Heart left ventricle (tissue), 13 donors: ENCODE measurements around the gene STK32C.

ENCODE experiments used
- CTCF ChIP-seq, 12 donors: fragments of 200-600 bp; sonication (generic) in 4 of 12; IDR thresholded peaks; one replicate each; pipeline versions ENCODE4 v1.5.0 to v1.8.0; 2018 to 2022; ENCODE audit warnings: antibody characterized with exemption in 12 of 12, mild to moderate bottlenecking in 5 of 12
- POLR2A ChIP-seq, 2 donors: fragments of 450-650 bp; IDR thresholded peaks; one replicate each; pipeline ENCODE4 v1.6.1; 2017; ENCODE audit warnings: antibody characterized with exemption in 2 of 2, mild to moderate bottlenecking in 2 of 2, moderate library complexity in 2 of 2
- donor health status: ischemic (EF 13 %, LVEDD 7.1; RV severe dilation, severe dysfunction).
- donor health status: DM: no; HTN: yes; CAD: no.
- donor health status: DM: no; HTN: no; CAD: no.
- donor health status: ischemic (EF 25% LVEDD 6.9; RV normal size, moderate dysfunction).
- donor health status: ischemic (EF 25% LVEDD 5.7; RV mildly dilated, moderate dysfunction).
- donor health status: ischemic (EF 35%, LVEDD 5.7; RV mildly dilated, moderate dysfunction).
- donor health status: nonischemic (EF 11% LVEDD 7.7; RV severe dilation, severe dysfunction).
- donor health status: DM: yes; HTN: yes; CAD: no.
- donor health status: PGD.
- donor health status: ischemic (EF 29% LVEDD 5.4; RV normal size, mild dysfunction).
- donor health status: nonischemic (EF 23%, LVEDD 6.1; RV moderate dilation, normal function).

GRCh38 chr10:132324186-132324585 is 16.4 kb upstream of the STK32C start:
- TF ChIP-seq CTCF (IDR thresholded peaks at IDR 0.05), result no peak
- no peak for TF ChIP-seq POLR2A (IDR thresholded peaks at IDR 0.05)
